NB4 (cell line): ENCODE data around the gene IL17REL.

ENCODE experiments used
- DNase-seq: peaks from one replicate; pipeline ENCODE4 v3.0.0; 2010; ENCODE audit warnings: low read depth
- H3K4me3 ChIP-seq: one replicate; pipeline ENCODE4 v1.5.1; 2011; ENCODE audit warnings: mild to moderate bottlenecking, low read depth, low read length, moderate library complexity
- MYC ChIP-seq: IDR thresholded peaks from 2 replicates; pipeline ENCODE4 v1.6.1; 2011; ENCODE audit warnings: low read depth, low read length
- POLR2A ChIP-seq: IDR thresholded peaks from 2 replicates; pipeline ENCODE4 v1.6.1; 2011; ENCODE audit warnings: mild to moderate bottlenecking; ENCODE audit not compliant: insufficient read length; ENCODE audit errors: extremely low read depth
- TF ChIP-seq, protein P1 (sequence below): IDR thresholded peaks from 2 replicates; pipeline ENCODE4 v1.6.1; 2011; ENCODE audit warnings: low read depth, low read length
- TF ChIP-seq, protein P2 (sequence below): IDR thresholded peaks from one replicate; pipeline ENCODE4 v1.5.1; 2012; ENCODE audit warnings: low read depth, low read length

IL17REL gene

DNA sequence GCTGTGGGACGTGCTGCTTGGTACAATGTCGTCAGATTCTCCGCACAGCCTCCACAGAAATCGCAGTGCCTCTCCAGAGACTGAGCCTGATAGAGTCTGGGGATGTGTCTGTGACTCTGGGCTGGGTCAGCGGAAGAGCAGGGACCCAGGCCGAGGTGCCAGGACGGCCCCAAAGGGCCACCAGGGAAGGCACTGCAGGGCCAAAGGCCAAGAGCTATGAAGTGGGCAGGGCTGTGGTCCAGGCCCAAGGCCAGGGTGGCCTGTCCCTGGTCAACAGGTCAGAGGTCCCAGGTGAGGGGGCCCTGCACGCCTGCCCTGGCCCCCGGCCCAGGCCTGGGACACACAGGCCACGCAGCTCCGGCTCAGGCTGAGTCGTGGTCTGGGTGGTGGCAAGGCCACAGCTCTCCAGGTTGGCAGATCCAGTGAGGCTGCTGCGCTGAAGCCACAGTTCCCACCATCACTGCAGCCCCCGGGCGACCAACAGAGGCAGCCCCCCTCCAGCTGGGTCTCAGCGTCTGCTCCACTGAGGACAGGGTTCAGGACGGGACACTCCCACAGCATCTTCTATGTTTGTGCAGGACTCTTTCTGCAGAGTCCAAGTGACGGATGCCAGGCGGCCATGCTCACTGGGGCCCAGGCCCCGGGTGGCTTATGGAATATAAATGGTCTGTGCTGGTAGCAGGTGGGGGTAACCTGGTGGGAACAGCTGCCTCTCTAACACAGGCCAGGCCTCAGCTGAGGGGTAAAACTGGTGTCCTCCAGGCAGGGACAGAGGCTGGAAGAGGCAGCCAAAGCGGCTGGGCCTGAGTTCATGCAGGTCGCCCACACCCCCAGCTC, 56.8 kb downstream of the IL17REL start:
- DNase-seq, result no peak
- TF ChIP-seq POLR2A (no peak), MYC (no peak)
- TF ChIP-seq, protein P1, sequence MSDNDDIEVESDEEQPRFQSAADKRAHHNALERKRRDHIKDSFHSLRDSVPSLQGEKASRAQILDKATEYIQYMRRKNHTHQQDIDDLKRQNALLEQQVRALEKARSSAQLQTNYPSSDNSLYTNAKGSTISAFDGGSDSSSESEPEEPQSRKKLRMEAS, result no peak
- TF ChIP-seq, protein P2, sequence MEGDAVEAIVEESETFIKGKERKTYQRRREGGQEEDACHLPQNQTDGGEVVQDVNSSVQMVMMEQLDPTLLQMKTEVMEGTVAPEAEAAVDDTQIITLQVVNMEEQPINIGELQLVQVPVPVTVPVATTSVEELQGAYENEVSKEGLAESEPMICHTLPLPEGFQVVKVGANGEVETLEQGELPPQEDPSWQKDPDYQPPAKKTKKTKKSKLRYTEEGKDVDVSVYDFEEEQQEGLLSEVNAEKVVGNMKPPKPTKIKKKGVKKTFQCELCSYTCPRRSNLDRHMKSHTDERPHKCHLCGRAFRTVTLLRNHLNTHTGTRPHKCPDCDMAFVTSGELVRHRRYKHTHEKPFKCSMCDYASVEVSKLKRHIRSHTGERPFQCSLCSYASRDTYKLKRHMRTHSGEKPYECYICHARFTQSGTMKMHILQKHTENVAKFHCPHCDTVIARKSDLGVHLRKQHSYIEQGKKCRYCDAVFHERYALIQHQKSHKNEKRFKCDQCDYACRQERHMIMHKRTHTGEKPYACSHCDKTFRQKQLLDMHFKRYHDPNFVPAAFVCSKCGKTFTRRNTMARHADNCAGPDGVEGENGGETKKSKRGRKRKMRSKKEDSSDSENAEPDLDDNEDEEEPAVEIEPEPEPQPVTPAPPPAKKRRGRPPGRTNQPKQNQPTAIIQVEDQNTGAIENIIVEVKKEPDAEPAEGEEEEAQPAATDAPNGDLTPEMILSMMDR, result no peak
- H3K4me3 ChIP-seq, result no peak overlapping the region

DNA sequence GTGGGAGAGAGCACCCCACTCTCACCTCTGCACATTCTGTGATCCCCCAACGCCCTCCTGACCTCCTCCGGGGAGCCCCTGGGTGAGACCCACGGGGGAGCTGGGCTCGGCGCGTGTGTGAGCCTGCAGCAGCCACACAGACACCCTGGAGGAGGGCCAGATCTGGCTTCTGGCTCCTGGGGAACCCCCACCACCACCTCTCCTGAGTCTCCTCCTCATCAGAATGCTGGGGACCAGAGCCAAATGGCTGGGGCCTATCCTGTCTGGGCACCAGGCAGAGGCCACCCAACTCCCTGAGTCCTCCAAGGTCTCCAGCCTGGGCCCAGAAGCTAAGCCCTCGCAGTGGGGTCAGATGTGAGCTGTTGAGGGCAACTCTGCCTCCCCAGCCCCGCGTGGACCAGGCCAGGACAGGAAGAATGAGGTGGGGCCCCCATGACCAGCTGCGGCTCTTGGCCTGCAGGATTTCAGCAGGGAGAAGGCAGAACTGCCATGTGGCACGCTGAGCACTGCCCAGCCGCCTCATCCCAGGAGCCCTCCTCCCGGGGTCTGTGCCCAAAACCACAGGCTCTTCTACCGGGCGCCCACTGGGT, 57.5 kb downstream of the IL17REL start:
- TF ChIP-seq POLR2A (no peak), MYC (no peak)
- H3K4me3 ChIP-seq, result no peak overlapping the region
- no peak for DNase-seq

DNA sequence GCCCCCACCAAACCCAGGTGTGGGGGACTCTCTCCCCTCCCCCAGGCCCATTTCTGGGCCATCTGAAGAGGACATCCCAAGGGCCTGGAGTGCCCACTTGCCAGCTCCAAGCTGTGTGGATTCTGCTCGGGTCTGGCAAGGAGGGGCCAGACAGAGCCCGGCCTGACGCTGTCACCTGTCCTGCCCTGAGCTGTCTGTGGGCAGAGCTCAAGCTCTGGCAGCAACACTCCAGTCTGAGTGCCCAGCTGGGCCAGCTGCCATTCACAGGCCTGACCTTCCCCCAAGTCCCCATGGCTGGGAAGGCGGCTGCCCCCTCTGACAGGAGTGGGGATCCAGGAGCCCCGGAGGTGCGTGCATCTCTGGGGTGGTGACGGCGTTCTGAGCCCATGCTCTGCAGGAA, 58.2 kb downstream of the IL17REL start:
- TF ChIP-seq POLR2A, result no peak
- TF ChIP-seq, protein P2, result no peak
- no peak for TF ChIP-seq MYC
- TF ChIP-seq, protein P1, result no peak

DNA sequence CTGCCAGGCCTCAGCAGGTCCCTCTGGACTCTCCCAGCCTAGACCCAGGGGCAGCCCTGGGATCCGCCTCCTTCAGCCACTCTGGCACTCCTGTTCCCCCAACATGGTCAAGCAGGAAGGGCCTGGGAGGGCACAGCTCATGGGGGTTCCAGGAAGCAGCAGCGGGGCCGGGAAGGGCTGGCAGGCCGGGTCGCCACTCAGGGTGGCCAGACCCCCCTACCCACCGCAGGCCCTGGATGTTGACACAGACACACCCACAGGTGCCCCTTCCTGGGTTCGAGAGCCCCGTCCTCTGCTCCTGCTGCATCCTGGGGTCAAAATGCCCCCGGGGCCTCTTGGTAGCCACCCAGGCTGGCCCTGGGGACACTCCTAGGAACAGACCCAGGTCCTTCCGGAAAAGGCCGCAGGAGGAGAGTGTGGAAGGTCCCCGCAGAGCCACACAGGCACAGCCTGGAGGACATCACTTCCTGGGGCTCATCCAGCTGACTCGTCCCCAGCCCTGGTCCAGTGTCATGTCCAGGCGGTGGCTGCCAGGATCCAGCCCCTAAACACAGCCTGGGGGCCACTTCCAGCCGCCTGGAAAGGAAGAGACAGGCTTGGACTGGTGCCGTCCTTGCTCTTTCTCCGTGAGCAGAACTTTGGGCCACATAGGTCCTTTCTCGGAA, 58.8 kb downstream of the IL17REL start:
- no peak overlapping the region for H3K4me3 ChIP-seq
- TF ChIP-seq, protein P2, result no peak
- TF ChIP-seq MYC, result no peak
- TF ChIP-seq, protein P1, result no peak
- no peak for TF ChIP-seq POLR2A

More for the DNA sequence above, 58.2 kb downstream of the IL17REL start:
- no peak overlapping the region for H3K4me3 ChIP-seq
- DNase-seq, result no peak

DNA sequence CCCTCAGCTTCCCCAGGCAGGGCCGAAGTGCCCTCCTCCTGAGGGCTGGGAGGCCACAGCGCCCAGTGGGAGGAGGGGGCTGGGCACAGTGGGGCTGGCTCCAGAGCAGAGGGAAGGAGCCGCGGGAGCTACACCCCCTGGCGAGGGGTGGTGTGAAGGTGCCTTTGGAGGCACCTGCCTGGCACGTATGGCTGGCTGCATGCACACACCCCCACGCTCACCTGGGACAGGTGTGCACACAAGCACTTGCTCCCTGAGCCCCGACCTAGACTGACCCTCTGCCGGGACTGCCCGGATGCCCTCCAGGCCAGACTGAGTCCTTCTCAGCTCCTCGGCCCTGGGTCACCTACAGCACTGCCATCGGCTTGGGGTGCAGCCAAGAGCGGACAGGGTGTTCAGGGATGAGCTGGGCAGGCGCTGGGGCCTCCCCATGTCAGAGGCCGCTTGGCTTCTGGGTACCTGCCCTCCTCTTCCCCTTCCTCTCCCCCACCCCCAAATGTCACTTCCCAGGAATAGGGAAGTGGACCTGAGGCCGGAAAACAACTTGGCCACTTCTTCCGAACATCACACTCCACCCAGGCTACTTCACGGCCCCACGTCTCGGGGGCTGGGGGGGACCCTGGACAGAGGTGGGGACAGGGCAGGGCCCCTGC, 59.4 kb downstream of the IL17REL start:
- no peak for DNase-seq
- no peak overlapping the region for H3K4me3 ChIP-seq
- TF ChIP-seq POLR2A (no peak), MYC (no peak)
- TF ChIP-seq, protein P1, result no peak
- TF ChIP-seq, protein P2, result no peak

More for the DNA sequence above, 58.8 kb downstream of the IL17REL start:
- DNase-seq, result no peak
